Stimulated activated CD8-positive, alpha-beta memory T cell treated with anti-CD3 and anti-CD28 coated beads, Interleukin-12 subunit alpha, Interleukin-12 subunit beta, amount 100 ng/mL, for 24 hours (primary cell): Measurements from ENCODE around the gene SH3GL1.

Source experiments
- DNase-seq: peaks from one replicate; pipeline ENCODE4 v3.0.0-alpha.2; 2020; ENCODE audit errors: extremely low read depth

SH3GL1 gene, protein sequence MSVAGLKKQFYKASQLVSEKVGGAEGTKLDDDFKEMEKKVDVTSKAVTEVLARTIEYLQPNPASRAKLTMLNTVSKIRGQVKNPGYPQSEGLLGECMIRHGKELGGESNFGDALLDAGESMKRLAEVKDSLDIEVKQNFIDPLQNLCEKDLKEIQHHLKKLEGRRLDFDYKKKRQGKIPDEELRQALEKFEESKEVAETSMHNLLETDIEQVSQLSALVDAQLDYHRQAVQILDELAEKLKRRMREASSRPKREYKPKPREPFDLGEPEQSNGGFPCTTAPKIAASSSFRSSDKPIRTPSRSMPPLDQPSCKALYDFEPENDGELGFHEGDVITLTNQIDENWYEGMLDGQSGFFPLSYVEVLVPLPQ

GRCh38 chr19:4400135-4400936, at the start of gene SH3GL1:
Gene SH3GL1, minus strand, starts transcription at chr19:4400547. Its CDS starts 179 bp downstream, at chr19:4400368.
- peak; percentile 80 for DNase-seq

GRCh38 chr19:4449639-4450028, 49.3 kb upstream of the SH3GL1 start:
- no peak for DNase-seq

- DNase-seq, result no peak
Measured at GRCh38 chr19:4449022-4449638, 48.8 kb upstream of the SH3GL1 start.

- no peak for DNase-seq
Measured at GRCh38 chr19:4448147-4448985, 48.0 kb upstream of the SH3GL1 start.

GRCh38 chr19:4447327-4448146, 47.2 kb upstream of the SH3GL1 start:
- no peak for DNase-seq

- DNase-seq, result no peak
Measured at GRCh38 chr19:4446704-4447200, 46.4 kb upstream of the SH3GL1 start.

- no peak for DNase-seq
Measured at GRCh38 chr19:4445963-4446703, 45.8 kb upstream of the SH3GL1 start.

GRCh38 chr19:4444765-4445741, 44.7 kb upstream of the SH3GL1 start:
- DNase-seq, result no peak

DNA sequence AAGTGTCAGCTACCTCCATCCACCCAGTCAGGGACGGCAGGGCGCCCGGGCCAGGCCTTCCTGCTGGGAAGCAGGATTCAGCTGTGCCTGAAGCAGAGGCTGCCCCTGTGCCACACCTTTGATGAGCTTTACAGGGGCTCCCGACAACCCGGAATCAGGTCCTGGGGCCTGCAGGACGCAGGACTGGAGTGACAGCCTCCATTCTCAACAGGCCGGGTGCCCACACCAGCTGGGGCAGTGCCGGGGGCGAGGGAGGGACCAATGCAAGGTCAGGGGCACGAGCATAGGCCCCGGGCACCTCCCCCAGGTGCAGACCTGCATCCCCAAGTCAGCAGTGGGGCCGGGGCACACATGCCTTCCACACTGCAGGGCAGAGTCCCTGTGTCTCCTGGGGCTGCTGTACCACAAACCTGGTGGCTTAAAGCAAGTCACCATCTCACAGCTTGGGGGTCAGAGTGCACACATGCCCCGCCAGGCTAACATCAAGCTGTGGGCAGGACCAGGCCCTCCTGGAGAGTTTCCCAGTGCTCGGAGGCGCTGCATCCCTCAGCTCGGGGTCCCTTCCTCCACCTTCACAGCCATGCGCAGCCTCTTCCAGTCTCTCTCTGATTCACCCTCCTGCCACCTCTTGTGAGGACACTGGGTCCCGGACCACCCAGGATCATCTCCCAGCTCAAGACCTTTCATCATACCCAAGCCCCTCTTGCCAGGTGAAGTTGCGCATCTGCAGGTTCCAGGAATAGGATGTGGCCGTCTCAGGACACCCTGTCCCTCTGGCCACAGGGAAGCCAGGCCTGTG, 43.8 kb upstream of the SH3GL1 start:
- DNase-seq, result no peak

- DNase-seq, result no peak
Measured at GRCh38 chr19:4443188-4443587, 42.8 kb upstream of the SH3GL1 start.

- no peak for DNase-seq
Measured at GRCh38 chr19:4442819-4443146, 42.4 kb upstream of the SH3GL1 start.

GRCh38 chr19:4441994-4442818, 41.9 kb upstream of the SH3GL1 start:
- no peak for DNase-seq

- DNase-seq, result no peak
Measured at GRCh38 chr19:4439243-4439642, 38.9 kb upstream of the SH3GL1 start.

GRCh38 chr19:4437103-4437502, 36.8 kb upstream of the SH3GL1 start:
- DNase-seq, result no peak

DNA sequence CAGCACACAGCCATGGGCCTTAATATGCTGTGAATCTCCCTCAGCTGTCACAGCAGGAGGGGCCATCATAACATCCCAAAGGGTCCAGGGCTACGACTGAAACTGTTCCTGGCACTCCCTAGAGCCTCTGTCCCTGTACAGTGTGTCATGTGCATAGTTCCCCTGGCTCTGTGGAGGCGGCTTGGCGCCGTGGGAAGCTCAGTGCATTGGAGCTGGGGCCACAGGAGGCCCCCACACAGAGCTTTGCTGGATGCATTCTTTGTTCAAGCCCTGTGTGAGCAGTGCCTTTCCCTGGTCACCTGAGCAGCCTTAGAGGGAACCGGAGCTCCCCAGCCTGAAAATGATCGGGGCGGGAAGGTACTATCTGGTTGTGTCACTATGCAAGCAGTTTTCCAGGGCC, 35.9 kb upstream of the SH3GL1 start:
- DNase-seq, result no peak

DNA sequence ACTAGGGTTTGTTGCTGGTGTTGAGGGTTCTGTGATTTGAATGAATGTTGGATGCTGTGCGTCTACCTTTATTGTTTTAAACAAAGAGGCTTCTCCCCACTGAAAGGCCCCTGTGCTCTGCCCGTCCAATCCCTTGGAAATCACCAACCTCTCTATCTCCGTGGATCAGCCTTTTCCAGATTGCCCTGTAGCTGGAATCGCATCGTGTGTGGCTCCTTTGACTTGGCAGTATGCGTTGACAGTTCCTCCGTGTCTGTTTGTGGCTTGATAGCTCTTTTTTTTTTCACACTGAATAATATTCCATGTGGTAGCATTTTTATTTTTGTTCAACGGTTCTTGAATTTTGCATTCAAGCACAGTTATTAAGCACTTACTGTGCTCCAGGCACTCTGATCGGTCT, 34.0 kb upstream of the SH3GL1 start:
- DNase-seq, result no peak

GRCh38 chr19:4432918-4433506, 32.7 kb upstream of the SH3GL1 start:
- DNase-seq, result no peak
